HepG2 (cell line): Measurements from ENCODE around the gene MCF2L.

ENCODE experiments used
- ATF3 ChIP-seq: sonication (generic); formaldehyde crosslinking; IDR thresholded peaks from 2 replicates; pipeline ENCODE4 v1.4.0; 2020; ENCODE audit warnings: missing genetic modification reagents
- CTCF ChIP-seq: sonication (generic); formaldehyde crosslinking; IDR thresholded peaks from 2 replicates; pipeline ENCODE4 v1.5.0; 2020; ENCODE audit warnings: mild to moderate bottlenecking, missing genetic modification reagents, moderate library complexity
- GATAD2A ChIP-seq: IDR thresholded peaks from 2 replicates; pipeline ENCODE4 v1.6.1; 2016
- MLLT10 ChIP-seq: sonication (generic); formaldehyde crosslinking; IDR thresholded peaks from 2 replicates; pipeline ENCODE4 v1.4.0; 2020; ENCODE audit warnings: missing genetic modification reagents
- REST ChIP-seq, 2 experiments: IDR thresholded peaks; 2 replicates each; pipeline ENCODE4 v1.6.1; 2011 to 2012; ENCODE audit warnings: low read length in 2 of 2, borderline replicate concordance in 1 of 2, low read depth in 1 of 2, mild to moderate bottlenecking in 1 of 2, moderate library complexity in 1 of 2
- REXO4 ChIP-seq: sonication (generic); formaldehyde crosslinking; IDR thresholded peaks from 2 replicates; pipeline ENCODE4 v1.8.0; 2022; ENCODE audit warnings: missing genetic modification reagents, mild to moderate bottlenecking, borderline replicate concordance

- TF ChIP-seq MLLT10 (CRISPR knock-in tag) (no peak), ATF3 (no peak), REST (IDR thresholded peaks at IDR 0.05; ENCODE audit: borderline replicate concordance in 1 of 2, low read depth in 1 of 2, low read length in 2 of 2) (no peak), REXO4 (CRISPR knock-in tag) (no peak), GATAD2A (CRISPR knock-in tag) (no peak), CTCF (no peak)
Measured at GRCh38 chr13:113113846-113114271, 144.8 kb downstream of the MCF2L start.
